ENCODE measurements around the gene TPH2.

GRCh38 chr12:72033991-72034390 is 95.3 kb downstream of the TPH2 start:
- TF ChIP-seq, protein P1, sequence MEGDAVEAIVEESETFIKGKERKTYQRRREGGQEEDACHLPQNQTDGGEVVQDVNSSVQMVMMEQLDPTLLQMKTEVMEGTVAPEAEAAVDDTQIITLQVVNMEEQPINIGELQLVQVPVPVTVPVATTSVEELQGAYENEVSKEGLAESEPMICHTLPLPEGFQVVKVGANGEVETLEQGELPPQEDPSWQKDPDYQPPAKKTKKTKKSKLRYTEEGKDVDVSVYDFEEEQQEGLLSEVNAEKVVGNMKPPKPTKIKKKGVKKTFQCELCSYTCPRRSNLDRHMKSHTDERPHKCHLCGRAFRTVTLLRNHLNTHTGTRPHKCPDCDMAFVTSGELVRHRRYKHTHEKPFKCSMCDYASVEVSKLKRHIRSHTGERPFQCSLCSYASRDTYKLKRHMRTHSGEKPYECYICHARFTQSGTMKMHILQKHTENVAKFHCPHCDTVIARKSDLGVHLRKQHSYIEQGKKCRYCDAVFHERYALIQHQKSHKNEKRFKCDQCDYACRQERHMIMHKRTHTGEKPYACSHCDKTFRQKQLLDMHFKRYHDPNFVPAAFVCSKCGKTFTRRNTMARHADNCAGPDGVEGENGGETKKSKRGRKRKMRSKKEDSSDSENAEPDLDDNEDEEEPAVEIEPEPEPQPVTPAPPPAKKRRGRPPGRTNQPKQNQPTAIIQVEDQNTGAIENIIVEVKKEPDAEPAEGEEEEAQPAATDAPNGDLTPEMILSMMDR (conservative IDR thresholded peaks at IDR 0.05), result no peak
- no peak for TF ChIP-seq ZFX (IDR thresholded peaks at IDR 0.05)
